OCI-LY3 (cell line): ENCODE data around the gene NEDD1.

Source experiments
- H2AFZ ChIP-seq: fragments of 200-600, 300-600 bp; shearing (Covaris generic); 2 replicates; pipeline ENCODE4 v1.6.0; 2014; ENCODE audit warnings: antibody characterized with exemption, low read depth, low read length
- H3K27ac ChIP-seq: fragments of 200-600, 300-600 bp; sonication (generic); 2 replicates; pipeline ENCODE4 v1.5.1; 2014; ENCODE audit warnings: mild to moderate bottlenecking, low read length, moderate library complexity, mixed read lengths
- H3K27me3 ChIP-seq: fragments of 200-600, 300-600 bp; sonication (generic); 2 replicates; pipeline ENCODE4 v1.6.1; 2014; ENCODE audit warnings: low read depth, low read length, mixed read lengths
- H3K36me3 ChIP-seq: fragments of 200-600, 300-600 bp; sonication (generic); replicated peaks from 2 replicates; pipeline ENCODE3; 2014; ENCODE audit warnings: low read depth, low read length, mixed read lengths
- H3K4me1 ChIP-seq: fragments of 300-600, 200-600 bp; sonication (generic); 2 replicates; pipeline ENCODE4 v1.6.1; 2014; ENCODE audit warnings: low read length, mixed read lengths
- H3K4me2 ChIP-seq: fragments of 200-600, 300-600 bp; sonication (generic); 2 replicates; pipeline ENCODE4 v1.6.1; 2014; ENCODE audit warnings: low read length, mixed read lengths
- H3K4me3 ChIP-seq: fragments of 300-600, 200-600 bp; sonication (generic); 2 replicates; pipeline ENCODE4 v1.5.1; 2014; ENCODE audit warnings: antibody characterized with exemption, mild to moderate bottlenecking, low read length, moderate library complexity
- H3K79me2 ChIP-seq: fragments of 300-600, 200-600 bp; shearing (Covaris generic); 2 replicates; pipeline ENCODE4 v1.6.1; 2014; ENCODE audit warnings: mild to moderate bottlenecking, low read length, mixed read lengths
- H3K9ac ChIP-seq: fragments of 300-600, 200-600 bp; shearing (Covaris generic); 2 replicates; pipeline ENCODE4 v1.6.0; 2014; ENCODE audit warnings: mild to moderate bottlenecking, low read length, moderate library complexity
- H3K9me3 ChIP-seq: fragments of 200-600, 300-600 bp; shearing (Covaris generic); 2 replicates; pipeline ENCODE4 v1.6.1; 2014; ENCODE audit warnings: low read length, mixed read lengths; ENCODE audit not compliant: insufficient read depth
- H4K20me1 ChIP-seq: fragments of 200-600, 300-600 bp; sonication (generic); 2 replicates; pipeline ENCODE4 v1.6.1; 2016; ENCODE audit warnings: low read length, mixed read lengths; ENCODE audit not compliant: insufficient read depth
- CTCF ChIP-seq: fragments of 200-600, 300-600 bp; sonication (generic); IDR thresholded peaks from 2 replicates; pipeline ENCODE4 v1.5.1; 2014; ENCODE audit warnings: antibody characterized with exemption, low read length, low read depth
- EZH2phosphoT487 ChIP-seq: fragments of 200-600 bp; shearing (Covaris generic); IDR thresholded peaks from 2 replicates; pipeline ENCODE4 v1.6.1; 2018; ENCODE audit warnings: antibody characterized with exemption, mixed run types, low read depth

NEDD1 gene

DNA sequence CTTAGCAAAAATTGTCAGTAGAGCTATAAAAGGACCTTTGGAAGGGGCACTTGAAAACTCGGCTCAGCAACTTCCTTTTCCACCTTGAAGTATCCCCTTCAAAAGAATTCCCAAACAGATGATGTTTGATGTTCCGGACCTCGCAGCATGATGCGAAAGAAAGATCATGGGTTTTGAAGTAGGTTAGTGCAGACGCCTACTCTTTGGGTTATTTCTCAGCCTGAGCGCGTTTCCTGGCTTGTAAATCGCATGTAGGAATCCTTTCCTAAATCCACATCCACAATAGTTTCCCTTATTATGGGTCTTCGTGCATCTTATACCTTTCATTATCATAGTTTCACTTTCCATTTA lies 584 bp upstream of the NEDD1 start:
- H2AFZ ChIP-seq = peak overlapping the region; percentile 94
- H3K36me3 ChIP-seq = peaks cover 11% of the 10 kb centered on the region
- H3K4me3 ChIP-seq = peak overlapping the region; percentile 93
- H3K4me2 ChIP-seq = peak overlapping the region; percentile 98
- peaks cover 20% of the 10 kb centered on the region for H3K4me1 ChIP-seq
- no peaks in the 10 kb centered on the region for H3K9me3 ChIP-seq
- H3K27me3 ChIP-seq = no peaks in the 10 kb centered on the region
- TF ChIP-seq EZH2phosphoT487 = no peak
- TF ChIP-seq CTCF = no peak
- H3K79me2 ChIP-seq = peaks cover 44% of the 10 kb centered on the region
- peaks cover 4% of the 10 kb centered on the region; the same call in 1 of the 2 replicates for H4K20me1 ChIP-seq
- H3K9ac ChIP-seq = peak overlapping the region; percentile 96
- H3K27ac ChIP-seq = 0 out of 2 replicates have a peak overlapping the region, but pooled peaks have one; percentile 46

DNA sequence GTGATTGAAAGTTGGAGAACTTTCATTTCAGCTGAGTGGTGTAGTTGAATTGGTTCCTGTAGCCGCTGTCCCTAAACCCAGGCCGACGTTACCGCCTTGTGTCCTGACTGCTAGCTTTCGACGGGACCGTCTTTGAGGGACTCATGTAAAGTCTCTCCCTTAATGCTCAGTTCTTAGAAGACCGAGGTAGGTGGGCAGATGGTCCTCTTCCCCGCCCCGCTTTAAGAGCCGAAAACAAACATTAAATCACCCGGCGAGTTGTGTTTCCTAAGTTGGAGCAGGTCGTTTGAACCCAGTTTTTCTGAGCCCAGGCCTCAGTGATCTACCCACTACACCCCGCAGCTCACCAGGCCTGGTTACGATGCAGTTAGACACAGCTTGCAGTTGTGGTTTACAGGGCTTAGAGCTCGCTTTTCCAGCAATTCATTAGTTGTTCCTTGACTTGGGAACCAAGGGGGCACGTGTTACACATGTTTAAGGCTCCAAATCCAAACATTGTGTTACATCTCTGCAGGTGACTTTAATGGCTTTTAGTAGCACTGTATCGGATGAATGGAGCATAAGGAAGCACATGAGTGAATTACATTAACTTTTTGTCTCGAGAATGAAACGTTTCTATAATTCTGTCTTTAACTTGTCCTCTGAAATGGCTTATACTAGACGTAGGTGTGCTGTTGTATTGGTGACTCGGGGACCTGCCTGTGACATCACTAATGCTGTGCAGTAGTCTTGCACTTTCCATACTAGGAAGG lies 790 bp downstream of the NEDD1 start:
- H3K9ac ChIP-seq = peak overlapping the region; percentile 96
- no peaks in the 10 kb centered on the region for H3K27me3 ChIP-seq
- TF ChIP-seq CTCF = no peak
- no peak for TF ChIP-seq EZH2phosphoT487
- H3K27ac ChIP-seq = peak overlapping the region; percentile 46
- peak overlapping the region; percentile 93 for H3K4me3 ChIP-seq
- peaks cover 52% of the 10 kb centered on the region for H3K79me2 ChIP-seq
- H4K20me1 ChIP-seq = peaks cover 4% of the 10 kb centered on the region; the same call in 1 of the 2 replicates
- peaks cover 21% of the 10 kb centered on the region for H3K4me1 ChIP-seq
- H2AFZ ChIP-seq = peak overlapping the region; percentile 94
- peak overlapping the region; percentile 98 for H3K4me2 ChIP-seq
- peaks cover 12% of the 10 kb centered on the region for H3K36me3 ChIP-seq
- no peaks in the 10 kb centered on the region for H3K9me3 ChIP-seq

GRCh38 chr12:96908423-96908675 lies 1.3 kb downstream of the NEDD1 start:
- TF ChIP-seq EZH2phosphoT487 (no peak), CTCF (no peak)
- H3K27ac ChIP-seq = no peak overlapping the region
- peak overlapping the region; percentile 96 for H3K9ac ChIP-seq
- H3K4me3 ChIP-seq = peak overlapping the region; percentile 93
- peak overlapping the region; percentile 98 for H3K4me2 ChIP-seq
- peaks cover 21% of the 10 kb centered on the region for H3K4me1 ChIP-seq
- H3K36me3 ChIP-seq = peaks cover 16% of the 10 kb centered on the region
- no peaks in the 10 kb centered on the region for H3K9me3 ChIP-seq
- peaks cover 57% of the 10 kb centered on the region for H3K79me2 ChIP-seq
- H4K20me1 ChIP-seq = peaks cover 4% of the 10 kb centered on the region; the same call in 1 of the 2 replicates
- H2AFZ ChIP-seq = no peak overlapping the region
- H3K27me3 ChIP-seq = no peaks in the 10 kb centered on the region

- H3K36me3 ChIP-seq = peaks cover 36% of the 10 kb centered on the region
- H2AFZ ChIP-seq = no peak overlapping the region
- TF ChIP-seq EZH2phosphoT487 (no peak), CTCF (no peak)
- H3K9ac ChIP-seq = no peak overlapping the region
- peaks cover 15% of the 10 kb centered on the region for H3K4me1 ChIP-seq
- H3K9me3 ChIP-seq = no peaks in the 10 kb centered on the region
- no peaks in the 10 kb centered on the region for H3K27me3 ChIP-seq
- peaks cover 4% of the 10 kb centered on the region; the same call in 1 of the 2 replicates for H4K20me1 ChIP-seq
- H3K27ac ChIP-seq = no peak overlapping the region
- no peak overlapping the region for H3K4me2 ChIP-seq
- H3K79me2 ChIP-seq = peaks cover 76% of the 10 kb centered on the region
- H3K4me3 ChIP-seq = no peak overlapping the region
Observed at GRCh38 chr12:96912261-96912660, 5.2 kb downstream of the NEDD1 start.
